Neural cell (in vitro differentiated cells): ENCODE data around the gene EFHD1. TPM values are rescaled to one million over a fixed set of nuclear protein-coding genes. Genes with fewer than 3 reads are reported as not detected.

ENCODE experiments used
- H2AFZ ChIP-seq: fragments of 200-600, 300-800 bp; sonication (generic), shearing (Covaris generic); 2 replicates; pipeline ENCODE4 v1.6.0; 2014; ENCODE audit warnings: low read depth, mild to moderate bottlenecking, antibody characterized with exemption, low read length, moderate library complexity
- H3F3A ChIP-seq: fragments of 200-600 bp; shearing (Covaris generic); 2 replicates; pipeline ENCODE4 v1.6.1; 2016; ENCODE audit warnings: mild to moderate bottlenecking, moderate library complexity, mixed read lengths, antibody characterized with exemption, low read length; ENCODE audit not compliant: insufficient read depth, poor library complexity, severe bottlenecking
- H3K27ac ChIP-seq: fragments of 200-600, 300-800 bp; sonication (generic), shearing (Covaris generic); 2 replicates; pipeline ENCODE4 v1.5.1; 2014; ENCODE audit warnings: mild to moderate bottlenecking, low read length, moderate library complexity
- H3K27me3 ChIP-seq: fragments of 300-800, 200-600 bp; sonication (generic), shearing (Covaris generic); 2 replicates; pipeline ENCODE4 v1.6.0; 2014; ENCODE audit warnings: mild to moderate bottlenecking, low read depth, low read length, moderate library complexity; ENCODE audit not compliant: insufficient read depth
- H3K36me3 ChIP-seq: fragments of 300-800, 200-600 bp; sonication (generic), shearing (Covaris generic); 2 replicates; pipeline ENCODE4 v1.5.1; 2014; ENCODE audit warnings: mild to moderate bottlenecking, antibody characterized with exemption, low read length, moderate library complexity; ENCODE audit not compliant: insufficient read depth
- H3K4me2 ChIP-seq: fragments of 300-800, 200-600 bp; sonication (generic), shearing (Covaris generic); 2 replicates; pipeline ENCODE4 v1.6.0; 2014; ENCODE audit warnings: mild to moderate bottlenecking, low read length
- H3K4me3 ChIP-seq: fragments of 300-800, 200-600 bp; sonication (generic), shearing (Covaris generic); 2 replicates; pipeline ENCODE4 v1.5.1; 2014; ENCODE audit warnings: mild to moderate bottlenecking, low read length, moderate library complexity
- H3K79me2 ChIP-seq: fragments of 200-600 bp; shearing (Covaris generic); replicated peaks from 2 replicates; pipeline ENCODE4 v1.6.0; 2014; ENCODE audit warnings: mild to moderate bottlenecking, low read length, moderate library complexity; ENCODE audit not compliant: insufficient read depth
- H3K9ac ChIP-seq: fragments of 300-800, 200-600 bp; sonication (generic), shearing (Covaris generic); 2 replicates; pipeline ENCODE4 v1.6.1; 2016; ENCODE audit warnings: mild to moderate bottlenecking, low read length, mixed read lengths
- H3K9me2 ChIP-seq: fragments of 200-600 bp; shearing (Covaris generic); 2 replicates; pipeline ENCODE4 v1.6.1; 2016; ENCODE audit warnings: mild to moderate bottlenecking, low read length, mixed read lengths; ENCODE audit not compliant: insufficient read depth
- H3K9me3 ChIP-seq: fragments of 200-600, 300-800 bp; sonication (generic), shearing (Covaris generic); 2 replicates; pipeline ENCODE4 v1.6.1; 2016; ENCODE audit warnings: mild to moderate bottlenecking, mixed run types, low read length, moderate library complexity, mixed read lengths
- H4K20me1 ChIP-seq: fragments of 200-600 bp; shearing (Covaris generic); 2 replicates; pipeline ENCODE4 v1.6.1; 2016; ENCODE audit warnings: mild to moderate bottlenecking, mixed run types; ENCODE audit not compliant: insufficient read depth
- EP300 ChIP-seq: fragments of 450-650 bp; conservative IDR thresholded peaks from 2 replicates; pipeline ENCODE4 v1.6.1; 2014; ENCODE audit warnings: antibody characterized with exemption, mild to moderate bottlenecking, moderate library complexity; ENCODE audit not compliant: poor library complexity, severe bottlenecking
- EZH2 ChIP-seq: fragments of 200-600, 300-800 bp; shearing (Covaris generic), sonication (generic); IDR thresholded peaks from 2 replicates; pipeline ENCODE4 v1.6.1; 2014; ENCODE audit warnings: antibody characterized with exemption, low read length, borderline replicate concordance, mild to moderate bottlenecking; ENCODE audit not compliant: insufficient read depth, poor library complexity, severe bottlenecking
- MXI1 ChIP-seq: fragments of 450-650 bp; conservative IDR thresholded peaks from 2 replicates; pipeline ENCODE4 v1.6.1; 2014; ENCODE audit warnings: antibody characterized with exemption, mild to moderate bottlenecking; ENCODE audit not compliant: poor library complexity, severe bottlenecking
- POLR2AphosphoS5 ChIP-seq: IDR thresholded peaks from 2 replicates; pipeline ENCODE4 v1.6.1; 2012
- RAD21 ChIP-seq: fragments of 450-650 bp; conservative IDR thresholded peaks from 2 replicates; pipeline ENCODE4 v1.6.1; 2014; ENCODE audit warnings: antibody characterized with exemption, mild to moderate bottlenecking, moderate library complexity
- SMC3 ChIP-seq: fragments of 450-650 bp; conservative IDR thresholded peaks from 2 replicates; pipeline ENCODE4 v1.6.1; 2014; ENCODE audit warnings: antibody characterized with exemption, mild to moderate bottlenecking, moderate library complexity; ENCODE audit not compliant: poor library complexity
- TAF1 ChIP-seq: IDR thresholded peaks from 2 replicates; pipeline ENCODE4 v1.6.1; 2012; ENCODE audit warnings: low read depth
- polyA plus RNA-seq: library from polyadenylated mRNA; depleted of rRNA; stranded (reverse); fragments of >200 nt; gene quantifications from 2 replicates; pipeline ENCODE4 v1.2.3, GENCODE V29; 2014
- TF ChIP-seq, protein P1 (sequence below): IDR thresholded peaks from 2 replicates; pipeline ENCODE4 v1.6.1; 2012; ENCODE audit warnings: borderline replicate concordance
- TF ChIP-seq, protein P2 (sequence below): fragments of 450-650 bp; IDR thresholded peaks from 2 replicates; pipeline ENCODE4 v1.5.1; 2014; ENCODE audit warnings: antibody characterized with exemption, mild to moderate bottlenecking, moderate library complexity; ENCODE audit not compliant: poor library complexity, severe bottlenecking

The EFHD1 gene
- polyA plus RNA-seq, 1 donor from 2014 or later = not detected

GRCh38 chr2:232668805-232669444 lies 35.5 kb downstream of the EFHD1 start:
- no peak overlapping the region for H3K4me3 ChIP-seq
- H2AFZ ChIP-seq = no peak overlapping the region
- no peaks in the 10 kb centered on the region for H3F3A ChIP-seq
- no peaks in the 10 kb centered on the region for H3K36me3 ChIP-seq
- H3K79me2 ChIP-seq = no peaks in the 10 kb centered on the region
- no peaks in the 10 kb centered on the region for H3K9me3 ChIP-seq
- no peak overlapping the region for H3K27ac ChIP-seq
- H3K9me2 ChIP-seq = no peaks in the 10 kb centered on the region
- no peak overlapping the region for H3K4me2 ChIP-seq
- TF ChIP-seq TAF1 (no peak), MXI1 (no peak), SMC3 (no peak), POLR2AphosphoS5 (no peak), EP300 (no peak), RAD21 (no peak)
- TF ChIP-seq, protein P1, sequence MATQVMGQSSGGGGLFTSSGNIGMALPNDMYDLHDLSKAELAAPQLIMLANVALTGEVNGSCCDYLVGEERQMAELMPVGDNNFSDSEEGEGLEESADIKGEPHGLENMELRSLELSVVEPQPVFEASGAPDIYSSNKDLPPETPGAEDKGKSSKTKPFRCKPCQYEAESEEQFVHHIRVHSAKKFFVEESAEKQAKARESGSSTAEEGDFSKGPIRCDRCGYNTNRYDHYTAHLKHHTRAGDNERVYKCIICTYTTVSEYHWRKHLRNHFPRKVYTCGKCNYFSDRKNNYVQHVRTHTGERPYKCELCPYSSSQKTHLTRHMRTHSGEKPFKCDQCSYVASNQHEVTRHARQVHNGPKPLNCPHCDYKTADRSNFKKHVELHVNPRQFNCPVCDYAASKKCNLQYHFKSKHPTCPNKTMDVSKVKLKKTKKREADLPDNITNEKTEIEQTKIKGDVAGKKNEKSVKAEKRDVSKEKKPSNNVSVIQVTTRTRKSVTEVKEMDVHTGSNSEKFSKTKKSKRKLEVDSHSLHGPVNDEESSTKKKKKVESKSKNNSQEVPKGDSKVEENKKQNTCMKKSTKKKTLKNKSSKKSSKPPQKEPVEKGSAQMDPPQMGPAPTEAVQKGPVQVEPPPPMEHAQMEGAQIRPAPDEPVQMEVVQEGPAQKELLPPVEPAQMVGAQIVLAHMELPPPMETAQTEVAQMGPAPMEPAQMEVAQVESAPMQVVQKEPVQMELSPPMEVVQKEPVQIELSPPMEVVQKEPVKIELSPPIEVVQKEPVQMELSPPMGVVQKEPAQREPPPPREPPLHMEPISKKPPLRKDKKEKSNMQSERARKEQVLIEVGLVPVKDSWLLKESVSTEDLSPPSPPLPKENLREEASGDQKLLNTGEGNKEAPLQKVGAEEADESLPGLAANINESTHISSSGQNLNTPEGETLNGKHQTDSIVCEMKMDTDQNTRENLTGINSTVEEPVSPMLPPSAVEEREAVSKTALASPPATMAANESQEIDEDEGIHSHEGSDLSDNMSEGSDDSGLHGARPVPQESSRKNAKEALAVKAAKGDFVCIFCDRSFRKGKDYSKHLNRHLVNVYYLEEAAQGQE = no peak
- TF ChIP-seq, protein P2, sequence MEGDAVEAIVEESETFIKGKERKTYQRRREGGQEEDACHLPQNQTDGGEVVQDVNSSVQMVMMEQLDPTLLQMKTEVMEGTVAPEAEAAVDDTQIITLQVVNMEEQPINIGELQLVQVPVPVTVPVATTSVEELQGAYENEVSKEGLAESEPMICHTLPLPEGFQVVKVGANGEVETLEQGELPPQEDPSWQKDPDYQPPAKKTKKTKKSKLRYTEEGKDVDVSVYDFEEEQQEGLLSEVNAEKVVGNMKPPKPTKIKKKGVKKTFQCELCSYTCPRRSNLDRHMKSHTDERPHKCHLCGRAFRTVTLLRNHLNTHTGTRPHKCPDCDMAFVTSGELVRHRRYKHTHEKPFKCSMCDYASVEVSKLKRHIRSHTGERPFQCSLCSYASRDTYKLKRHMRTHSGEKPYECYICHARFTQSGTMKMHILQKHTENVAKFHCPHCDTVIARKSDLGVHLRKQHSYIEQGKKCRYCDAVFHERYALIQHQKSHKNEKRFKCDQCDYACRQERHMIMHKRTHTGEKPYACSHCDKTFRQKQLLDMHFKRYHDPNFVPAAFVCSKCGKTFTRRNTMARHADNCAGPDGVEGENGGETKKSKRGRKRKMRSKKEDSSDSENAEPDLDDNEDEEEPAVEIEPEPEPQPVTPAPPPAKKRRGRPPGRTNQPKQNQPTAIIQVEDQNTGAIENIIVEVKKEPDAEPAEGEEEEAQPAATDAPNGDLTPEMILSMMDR = no peak
- H3K27me3 ChIP-seq = no peaks in the 10 kb centered on the region
- no peak overlapping the region for H3K9ac ChIP-seq
- no peaks in the 10 kb centered on the region for H4K20me1 ChIP-seq

- Histone ChIP-seq H4K20me1 (no peaks in the 10 kb centered on the region), H3K27ac (no peak overlapping the region), H3K27me3 (no peaks in the 10 kb centered on the region), H3K79me2 (no peaks in the 10 kb centered on the region), H3K9me2 (no peaks in the 10 kb centered on the region), H3K36me3 (no peaks in the 10 kb centered on the region), H3K4me2 (no peak overlapping the region), H3F3A (no peaks in the 10 kb centered on the region), H3K4me3 (no peak overlapping the region), H3K9ac (no peak overlapping the region), H2AFZ (no peak overlapping the region), H3K9me3 (no peaks in the 10 kb centered on the region)
- TF ChIP-seq EP300 (no peak), RAD21 (no peak), POLR2AphosphoS5 (no peak), TAF1 (no peak), MXI1 (no peak), SMC3 (no peak), EZH2 (no peak)
- TF ChIP-seq, protein P2 = no peak
- TF ChIP-seq, protein P1 = no peak
These were observed 39.2 kb downstream of the EFHD1 start for GRCh38 chr2:232672588-232672987.
